ENCODE data around the gene RUNX1.
A peak's percentile ranks its signal among the peaks of the same experiment; 100 is the strongest.

The RUNX1 gene

GRCh38 chr21:35048706-35049617 lies at the start of gene RUNX1:
Gene RUNX1 (minus strand): TSS chr21:35049302.
- DNase-seq (ENCODE audit: low read depth), result peak; percentile 79

- no peak for DNase-seq (ENCODE audit: low read depth)
These were observed 48.4 kb upstream of the RUNX1 start for GRCh38 chr21:35097525-35097924.

- no peak for DNase-seq (ENCODE audit: low read depth)
These were observed 47.9 kb upstream of the RUNX1 start for GRCh38 chr21:35096959-35097358.

- no peak for DNase-seq (ENCODE audit: low read depth)
These were observed 46.8 kb upstream of the RUNX1 start for GRCh38 chr21:35095859-35096291.

GRCh38 chr21:35093514-35093913 lies 44.4 kb upstream of the RUNX1 start:
- no peak for DNase-seq (ENCODE audit: low read depth)

- DNase-seq (ENCODE audit: low read depth), result no peak
These were observed 42.4 kb upstream of the RUNX1 start for GRCh38 chr21:35091496-35091895.

- no peak for DNase-seq (ENCODE audit: low read depth)
These were observed 41.3 kb upstream of the RUNX1 start for GRCh38 chr21:35090403-35090802.

- no peak for DNase-seq (ENCODE audit: low read depth)
These were observed 39.2 kb upstream of the RUNX1 start for GRCh38 chr21:35088319-35088771.

- no peak for DNase-seq (ENCODE audit: low read depth)
These were observed 37.3 kb upstream of the RUNX1 start for GRCh38 chr21:35086357-35086756.

GRCh38 chr21:35084869-35085268 lies 35.8 kb upstream of the RUNX1 start:
- no peak for DNase-seq (ENCODE audit: low read depth)

GRCh38 chr21:35083246-35083645 lies 34.1 kb upstream of the RUNX1 start:
- no peak for DNase-seq (ENCODE audit: low read depth)

GRCh38 chr21:35081861-35082260 lies 32.8 kb upstream of the RUNX1 start:
- DNase-seq (ENCODE audit: low read depth), result no peak

GRCh38 chr21:35079181-35079580 lies 30.1 kb upstream of the RUNX1 start:
- no peak for DNase-seq (ENCODE audit: low read depth)

GRCh38 chr21:35077975-35078374 lies 28.9 kb upstream of the RUNX1 start:
- no peak for DNase-seq (ENCODE audit: low read depth)

- DNase-seq (ENCODE audit: low read depth), result no peak
These were observed 28.4 kb upstream of the RUNX1 start for GRCh38 chr21:35077466-35077865.

GRCh38 chr21:35075546-35075945 lies 26.4 kb upstream of the RUNX1 start:
- no peak for DNase-seq (ENCODE audit: low read depth)

GRCh38 chr21:35072960-35073359 lies 23.9 kb upstream of the RUNX1 start:
- DNase-seq (ENCODE audit: low read depth), result no peak

GRCh38 chr21:35072557-35072956 lies 23.5 kb upstream of the RUNX1 start:
- no peak for DNase-seq (ENCODE audit: low read depth)

- no peak for DNase-seq (ENCODE audit: low read depth)
These were observed 22.2 kb upstream of the RUNX1 start for GRCh38 chr21:35071347-35071746.

- DNase-seq (ENCODE audit: low read depth), result no peak
These were observed 21.3 kb upstream of the RUNX1 start for GRCh38 chr21:35070436-35070835.

- DNase-seq (ENCODE audit: low read depth), result no peak
These were observed 17.7 kb upstream of the RUNX1 start for GRCh38 chr21:35066824-35067223.

GRCh38 chr21:35063428-35064172 lies 14.5 kb upstream of the RUNX1 start:
- DNase-seq (ENCODE audit: low read depth), result no peak

- DNase-seq (ENCODE audit: low read depth), result no peak
These were observed 12.9 kb upstream of the RUNX1 start for GRCh38 chr21:35062016-35062415.
